Dermis microvascular lymphatic vessel endothelial cell (primary cell): ENCODE data around the gene HACE1. TPM values are rescaled to one million over a fixed set of nuclear protein-coding genes. Genes with fewer than 3 reads are reported as not detected.
"Not testable (repeated sequence)": the region's sequence is repeated elsewhere in the genome, so short reads cannot be mapped to it uniquely, and the experiment has no call there.

Source experiments
- DNase-seq, 2 donors: peaks; one replicate each; pipeline versions ENCODE4 v3.0.0 to v3.0.0-alpha.2; 2010; ENCODE audit warnings: low read depth in 2 of 2
- total RNA-seq: library from RNA; depleted of rRNA; stranded (reverse); fragments of >200 nt; gene quantifications from 2 replicates; pipeline ENCODE4 v1.2.1, GENCODE V29; 2014

HACE1 gene
- total RNA-seq, 1 donor from 2014 or later: 10.5 TPM

DNA sequence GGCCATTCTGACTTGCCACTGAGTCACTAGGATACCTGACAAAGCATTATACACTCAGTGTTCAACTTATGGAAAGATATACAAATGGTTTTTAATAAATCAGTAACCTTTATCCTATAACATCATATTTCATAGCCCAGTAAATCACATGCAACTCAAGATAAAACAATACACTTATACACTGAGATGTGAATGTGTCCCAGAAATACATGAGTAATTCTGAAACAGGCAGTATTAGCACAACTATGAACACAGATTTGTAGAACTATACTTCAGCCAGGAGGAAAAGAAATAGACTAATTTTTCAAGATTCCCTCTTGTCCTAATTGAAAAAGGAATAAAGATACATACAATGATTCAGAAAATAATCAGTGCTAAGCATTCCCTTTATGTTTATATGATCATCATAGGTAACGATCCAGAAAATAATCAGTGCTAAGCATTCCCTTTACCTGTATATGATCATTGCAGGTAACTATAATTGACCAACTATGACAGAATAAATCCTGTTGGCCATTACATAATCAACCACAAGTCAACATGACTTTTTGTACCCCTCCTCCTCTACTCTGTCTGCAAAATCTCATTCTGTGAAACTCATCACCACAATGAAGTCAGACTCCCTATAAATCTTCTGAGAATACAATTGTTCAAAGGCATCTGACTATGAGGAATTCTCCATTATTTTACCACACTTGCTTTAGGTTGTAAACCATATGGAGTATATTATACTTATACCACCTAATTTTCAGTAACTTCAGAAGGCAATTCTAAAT, 30.3 kb downstream of the HACE1 start:
- DNase-seq: no peak

- no peak for DNase-seq
These were observed 31.2 kb downstream of the HACE1 start for GRCh38 chr6:104828478-104828877.

- DNase-seq: not testable (repeated sequence)
These were observed 38.9 kb downstream of the HACE1 start for GRCh38 chr6:104820820-104821219.

GRCh38 chr6:104816125-104816524, 43.6 kb downstream of the HACE1 start:
- no peak for DNase-seq

DNA sequence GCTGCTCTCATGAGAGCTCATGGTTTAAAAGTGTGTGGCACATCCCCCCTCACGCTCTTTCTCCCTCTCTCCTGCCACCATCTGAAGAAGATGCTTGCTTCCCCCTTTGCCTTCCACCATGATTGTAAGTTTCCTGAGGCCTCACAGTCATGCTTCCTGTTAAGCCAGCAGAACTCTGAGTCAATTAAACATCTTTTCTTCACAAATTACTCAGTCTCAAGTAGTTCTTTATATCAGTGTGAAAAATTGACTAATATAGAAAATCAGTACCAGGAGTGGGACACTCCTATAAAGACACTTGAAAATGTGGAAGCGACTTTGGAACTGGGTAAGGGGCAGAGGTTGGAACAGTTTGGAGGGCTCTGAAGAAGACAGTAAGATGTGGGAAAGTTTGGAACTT, 45.0 kb downstream of the HACE1 start:
- DNase-seq: no peak

GRCh38 chr6:104813552-104813951, 46.2 kb downstream of the HACE1 start:
- no peak for DNase-seq

GRCh38 chr6:104809116-104809515, 50.6 kb downstream of the HACE1 start:
- DNase-seq: peak in 1 of 2 donors; percentile 20

DNA sequence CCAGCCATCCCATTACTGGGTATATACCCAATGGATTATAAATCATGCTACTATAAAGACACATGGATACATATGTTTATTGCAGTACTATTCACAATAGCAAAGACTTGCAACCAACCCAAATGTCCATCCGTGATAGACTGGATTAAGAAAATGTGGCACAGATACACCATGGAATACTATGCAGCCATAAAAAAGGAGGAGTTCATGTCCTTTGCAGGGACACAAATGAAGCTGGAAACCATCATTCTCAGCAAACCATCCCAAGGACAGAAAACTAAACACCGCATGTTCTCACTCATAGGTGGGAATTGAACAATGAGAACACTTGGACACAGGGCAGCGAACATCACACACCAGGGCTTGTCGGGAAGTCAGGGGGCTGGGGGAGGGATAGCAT, 54.4 kb downstream of the HACE1 start:
- DNase-seq: not testable (repeated sequence)

- DNase-seq: no peak
These were observed 60.5 kb downstream of the HACE1 start for GRCh38 chr6:104799134-104799657.

DNA sequence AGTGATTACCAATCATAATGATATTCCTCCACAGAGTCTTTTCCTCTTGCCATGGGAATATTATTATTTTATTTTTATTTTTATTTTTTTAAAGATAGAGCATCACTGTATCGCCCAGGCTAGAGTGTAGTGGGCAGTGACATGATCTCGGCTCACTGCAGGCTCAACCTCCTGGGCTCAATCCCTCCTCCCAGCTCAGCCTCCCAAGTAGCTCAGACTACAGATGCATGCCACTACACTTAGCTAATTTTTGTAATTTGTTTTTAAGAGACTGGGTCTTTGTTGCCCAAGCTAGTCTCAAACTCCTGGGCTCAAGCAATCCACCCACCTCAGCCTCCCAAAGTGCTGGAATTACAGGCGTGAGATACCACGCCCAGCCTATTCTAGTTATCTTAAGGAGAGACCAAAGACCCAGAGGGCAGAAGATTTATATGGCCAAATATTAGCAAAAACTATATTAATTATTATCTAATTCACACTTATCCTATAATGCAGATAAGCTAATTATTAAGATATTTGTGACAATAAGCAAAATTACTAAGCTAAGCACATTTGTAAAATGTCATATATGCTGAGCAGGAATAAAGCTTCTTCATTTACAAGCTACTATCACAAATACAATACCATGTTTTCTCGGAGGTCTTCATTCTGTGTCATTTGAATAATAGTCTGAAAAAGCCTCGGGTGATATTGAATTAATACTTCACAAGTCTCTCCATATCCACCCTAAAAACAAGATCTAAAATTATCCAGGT, 63.5 kb downstream of the HACE1 start:
- no peak for DNase-seq

GRCh38 chr6:104795363-104795762, 64.4 kb downstream of the HACE1 start:
- DNase-seq: no peak

GRCh38 chr6:104789770-104790190, 69.9 kb downstream of the HACE1 start:
- DNase-seq: peak in 1 of 2 donors; percentile 45

DNA sequence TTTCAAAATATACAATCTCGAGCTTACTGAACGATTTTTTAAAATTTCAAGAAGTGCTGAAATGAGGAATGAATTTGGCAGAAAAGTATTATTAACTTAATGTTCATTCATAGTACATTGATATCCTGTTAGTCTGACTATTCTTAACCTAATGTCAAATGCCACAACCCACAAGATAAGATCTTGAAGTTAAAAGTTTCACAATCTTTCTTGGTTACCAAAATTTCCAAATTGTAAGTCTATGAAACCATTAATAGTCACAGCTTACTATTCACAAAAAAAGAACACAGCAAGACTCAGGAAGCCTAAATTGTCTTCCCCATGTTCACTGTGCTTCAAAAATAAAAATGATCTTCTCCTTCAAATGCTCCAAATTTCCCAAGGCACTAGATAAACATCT, 71.3 kb downstream of the HACE1 start:
- DNase-seq: no peak

- DNase-seq: no peak
These were observed 72.4 kb downstream of the HACE1 start for GRCh38 chr6:104787305-104787704.

DNA sequence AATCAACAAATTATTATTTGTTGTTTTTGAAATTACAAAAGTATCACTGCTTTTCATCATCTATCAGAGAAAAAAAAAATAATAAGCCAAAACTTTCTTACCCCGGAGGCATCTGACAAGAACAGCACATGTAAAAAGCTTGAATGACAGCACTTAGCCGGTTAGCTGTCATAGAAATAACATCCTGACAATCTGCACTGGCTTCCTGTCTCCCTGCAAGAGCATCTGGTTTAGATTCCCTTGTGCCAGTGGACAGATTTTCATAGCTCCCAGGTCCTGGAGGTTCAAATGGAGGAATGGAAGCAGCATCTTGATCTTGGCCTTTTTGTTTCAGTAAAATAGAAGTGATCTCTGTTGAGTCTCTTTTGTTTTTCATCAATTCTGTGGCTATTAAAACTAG, 74.8 kb downstream of the HACE1 start:
- DNase-seq: peak; percentile 30 to 77

- peak; percentile 16 to 35 for DNase-seq
These were observed 88.4 kb downstream of the HACE1 start for GRCh38 chr6:104771258-104771832.

DNA sequence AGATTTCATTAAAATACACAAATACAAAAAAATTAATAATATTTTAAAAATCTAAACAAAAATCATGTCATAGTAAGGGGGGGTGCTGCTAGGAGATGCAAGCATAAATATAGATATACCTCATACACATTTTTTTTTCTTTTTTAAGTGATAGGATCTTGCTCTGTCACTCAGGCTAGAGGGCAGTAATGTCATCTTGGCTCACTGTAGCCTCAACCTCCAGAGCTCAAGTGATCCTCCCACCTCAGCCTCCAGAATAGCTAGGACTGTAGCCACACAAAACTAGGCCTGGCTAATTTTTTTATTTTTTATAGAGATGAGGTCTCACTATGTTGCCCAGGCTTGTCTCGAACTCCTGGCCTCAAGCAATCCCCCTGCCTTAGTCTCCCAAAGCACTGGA, 90.8 kb downstream of the HACE1 start:
- DNase-seq: no peak

DNA sequence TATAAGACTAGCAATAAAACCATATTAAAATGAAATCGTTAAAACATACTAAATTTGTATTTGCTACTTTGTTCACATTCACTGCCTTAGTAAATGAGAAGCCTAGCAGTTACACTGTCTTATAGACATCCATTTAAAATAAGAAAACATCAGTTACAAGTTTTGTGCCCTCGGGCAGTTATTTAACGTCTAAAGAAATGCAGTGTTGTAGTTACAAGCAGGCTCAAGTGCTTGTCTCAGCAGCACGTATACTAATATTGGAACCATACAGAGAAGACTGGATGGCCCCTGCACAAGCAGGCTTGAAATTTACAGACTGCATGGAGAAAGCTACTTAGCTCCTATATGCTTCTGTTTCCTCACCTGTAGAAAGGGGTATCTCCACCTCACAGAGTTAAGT, 93.1 kb downstream of the HACE1 start:
- no peak for DNase-seq

GRCh38 chr6:104754788-104755409, 104.8 kb downstream of the HACE1 start:
- peak; percentile 7 to 29 for DNase-seq

- no peak for DNase-seq
These were observed 106.5 kb downstream of the HACE1 start for GRCh38 chr6:104753251-104753650.

DNA sequence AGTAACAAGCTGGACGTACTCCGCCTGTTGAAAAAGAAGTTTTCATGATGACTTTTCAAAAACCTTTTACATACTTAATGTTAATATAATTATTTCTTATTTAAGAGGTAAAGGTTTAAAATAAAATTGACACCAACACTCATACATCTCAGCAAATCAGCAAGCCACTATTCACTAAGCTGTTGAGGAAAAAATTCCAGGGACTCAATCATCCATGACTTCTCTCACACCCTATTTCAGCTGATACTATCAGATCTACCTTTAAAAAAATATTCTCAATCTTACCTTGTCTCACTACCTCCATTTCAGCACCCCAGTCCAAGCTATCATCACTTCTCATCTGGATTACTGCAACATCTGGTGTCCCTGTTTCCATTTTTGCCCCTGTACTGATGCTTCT, 109.3 kb downstream of the HACE1 start:
- DNase-seq: no peak

DNA sequence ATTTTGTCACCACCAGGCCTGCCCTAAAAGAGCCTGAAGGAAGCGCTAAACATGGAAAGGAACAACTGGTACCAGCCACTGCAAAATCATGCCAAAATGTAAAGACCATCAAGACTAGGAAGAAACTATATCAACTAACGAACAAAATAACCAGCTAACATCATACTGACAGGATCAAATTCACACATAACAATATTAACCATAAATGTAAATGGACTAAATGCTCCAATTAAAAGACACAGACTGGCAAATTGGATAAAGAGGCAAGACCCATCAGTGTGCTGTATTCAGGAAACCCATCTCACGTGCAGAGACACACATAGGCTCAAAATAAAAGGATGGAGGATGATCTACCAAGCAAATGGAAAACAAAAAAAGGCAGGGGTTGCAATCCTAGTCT, 120.6 kb downstream of the HACE1 start:
- DNase-seq: not testable (repeated sequence)
